OCI-LY3 (cell line): ENCODE measurements around the gene NDST1.

Experiments used
- H2AFZ ChIP-seq: fragments of 200-600, 300-600 bp; shearing (Covaris generic); 2 replicates; pipeline ENCODE4 v1.6.0; 2014; ENCODE audit warnings: antibody characterized with exemption, low read depth, low read length
- H3K27ac ChIP-seq: fragments of 200-600, 300-600 bp; sonication (generic); 2 replicates; pipeline ENCODE4 v1.5.1; 2014; ENCODE audit warnings: mild to moderate bottlenecking, low read length, moderate library complexity, mixed read lengths
- H3K27me3 ChIP-seq: fragments of 200-600, 300-600 bp; sonication (generic); 2 replicates; pipeline ENCODE4 v1.6.1; 2014; ENCODE audit warnings: low read depth, low read length, mixed read lengths
- H3K36me3 ChIP-seq: fragments of 200-600, 300-600 bp; sonication (generic); replicated peaks from 2 replicates; pipeline ENCODE3; 2014; ENCODE audit warnings: low read depth, low read length, mixed read lengths
- H3K4me1 ChIP-seq: fragments of 300-600, 200-600 bp; sonication (generic); 2 replicates; pipeline ENCODE4 v1.6.1; 2014; ENCODE audit warnings: low read length, mixed read lengths
- H3K4me2 ChIP-seq: fragments of 200-600, 300-600 bp; sonication (generic); 2 replicates; pipeline ENCODE4 v1.6.1; 2014; ENCODE audit warnings: low read length, mixed read lengths
- H3K4me3 ChIP-seq: fragments of 300-600, 200-600 bp; sonication (generic); 2 replicates; pipeline ENCODE4 v1.5.1; 2014; ENCODE audit warnings: antibody characterized with exemption, mild to moderate bottlenecking, low read length, moderate library complexity
- H3K79me2 ChIP-seq: fragments of 300-600, 200-600 bp; shearing (Covaris generic); 2 replicates; pipeline ENCODE4 v1.6.1; 2014; ENCODE audit warnings: mild to moderate bottlenecking, low read length, mixed read lengths
- H3K9ac ChIP-seq: fragments of 300-600, 200-600 bp; shearing (Covaris generic); 2 replicates; pipeline ENCODE4 v1.6.0; 2014; ENCODE audit warnings: mild to moderate bottlenecking, low read length, moderate library complexity
- H3K9me3 ChIP-seq: fragments of 200-600, 300-600 bp; shearing (Covaris generic); 2 replicates; pipeline ENCODE4 v1.6.1; 2014; ENCODE audit warnings: low read length, mixed read lengths; ENCODE audit not compliant: insufficient read depth
- H4K20me1 ChIP-seq: fragments of 200-600, 300-600 bp; sonication (generic); 2 replicates; pipeline ENCODE4 v1.6.1; 2016; ENCODE audit warnings: low read length, mixed read lengths; ENCODE audit not compliant: insufficient read depth
- EZH2phosphoT487 ChIP-seq: fragments of 200-600 bp; shearing (Covaris generic); IDR thresholded peaks from 2 replicates; pipeline ENCODE4 v1.6.1; 2018; ENCODE audit warnings: antibody characterized with exemption, mixed run types, low read depth
- TF ChIP-seq, protein P1 (sequence below): fragments of 200-600, 300-600 bp; sonication (generic); IDR thresholded peaks from 2 replicates; pipeline ENCODE4 v1.5.1; 2014; ENCODE audit warnings: antibody characterized with exemption, low read length, low read depth

The NDST1 gene

GRCh38 chr5:150604010-150604409 lies 96.1 kb downstream of the NDST1 start:
- no peak overlapping the region for H2AFZ ChIP-seq
- no peaks in the 10 kb centered on the region for H3K36me3 ChIP-seq
- H3K9me3 ChIP-seq = no peaks in the 10 kb centered on the region
- peaks cover 7% of the 10 kb centered on the region for H3K4me1 ChIP-seq
- no peaks in the 10 kb centered on the region for H3K27me3 ChIP-seq
- H3K27ac ChIP-seq = no peak overlapping the region
- H3K4me3 ChIP-seq = no peak overlapping the region
- no peak overlapping the region for H3K4me2 ChIP-seq
- no peak overlapping the region for H3K9ac ChIP-seq
- H3K79me2 ChIP-seq = no peaks in the 10 kb centered on the region
- H4K20me1 ChIP-seq = no peaks in the 10 kb centered on the region
- no peak for TF ChIP-seq EZH2phosphoT487
- TF ChIP-seq, protein P1, sequence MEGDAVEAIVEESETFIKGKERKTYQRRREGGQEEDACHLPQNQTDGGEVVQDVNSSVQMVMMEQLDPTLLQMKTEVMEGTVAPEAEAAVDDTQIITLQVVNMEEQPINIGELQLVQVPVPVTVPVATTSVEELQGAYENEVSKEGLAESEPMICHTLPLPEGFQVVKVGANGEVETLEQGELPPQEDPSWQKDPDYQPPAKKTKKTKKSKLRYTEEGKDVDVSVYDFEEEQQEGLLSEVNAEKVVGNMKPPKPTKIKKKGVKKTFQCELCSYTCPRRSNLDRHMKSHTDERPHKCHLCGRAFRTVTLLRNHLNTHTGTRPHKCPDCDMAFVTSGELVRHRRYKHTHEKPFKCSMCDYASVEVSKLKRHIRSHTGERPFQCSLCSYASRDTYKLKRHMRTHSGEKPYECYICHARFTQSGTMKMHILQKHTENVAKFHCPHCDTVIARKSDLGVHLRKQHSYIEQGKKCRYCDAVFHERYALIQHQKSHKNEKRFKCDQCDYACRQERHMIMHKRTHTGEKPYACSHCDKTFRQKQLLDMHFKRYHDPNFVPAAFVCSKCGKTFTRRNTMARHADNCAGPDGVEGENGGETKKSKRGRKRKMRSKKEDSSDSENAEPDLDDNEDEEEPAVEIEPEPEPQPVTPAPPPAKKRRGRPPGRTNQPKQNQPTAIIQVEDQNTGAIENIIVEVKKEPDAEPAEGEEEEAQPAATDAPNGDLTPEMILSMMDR = no peak

DNA sequence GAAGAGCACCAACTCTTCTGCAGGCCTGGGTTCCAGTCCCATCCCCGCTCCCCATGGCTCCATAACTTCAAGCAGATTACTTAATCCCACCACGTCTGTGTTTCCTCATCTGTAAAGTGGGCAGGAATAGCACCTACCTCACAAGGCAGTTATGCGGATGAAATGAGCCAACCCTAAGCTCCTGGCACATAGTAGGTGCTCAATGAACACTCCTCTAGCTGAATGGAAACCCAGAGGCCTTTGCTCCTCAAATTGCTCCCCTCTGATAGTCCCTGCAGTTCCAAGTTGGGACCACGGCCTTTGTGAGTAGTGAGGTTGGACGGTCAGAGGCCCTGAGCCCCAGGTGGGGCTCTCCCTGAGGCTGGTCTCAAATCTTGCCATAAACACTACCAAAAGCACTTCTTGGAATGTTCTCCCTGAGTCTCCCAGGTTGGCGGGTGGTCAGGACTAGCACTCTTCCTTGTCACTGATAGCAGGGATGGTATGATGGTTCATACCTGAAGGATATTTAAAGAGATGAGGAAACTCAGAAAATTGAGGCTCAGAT lies 97.0 kb downstream of the NDST1 start:
- Histone ChIP-seq H3K4me1 (peaks cover 5% of the 10 kb centered on the region), H3K9ac (no peak overlapping the region), H3K9me3 (no peaks in the 10 kb centered on the region), H4K20me1 (no peaks in the 10 kb centered on the region), H3K79me2 (no peaks in the 10 kb centered on the region), H3K27me3 (no peaks in the 10 kb centered on the region), H3K36me3 (no peaks in the 10 kb centered on the region), H3K4me2 (no peak overlapping the region), H2AFZ (no peak overlapping the region), H3K4me3 (no peak overlapping the region), H3K27ac (no peak overlapping the region)
- TF ChIP-seq, protein P1 = no peak

DNA sequence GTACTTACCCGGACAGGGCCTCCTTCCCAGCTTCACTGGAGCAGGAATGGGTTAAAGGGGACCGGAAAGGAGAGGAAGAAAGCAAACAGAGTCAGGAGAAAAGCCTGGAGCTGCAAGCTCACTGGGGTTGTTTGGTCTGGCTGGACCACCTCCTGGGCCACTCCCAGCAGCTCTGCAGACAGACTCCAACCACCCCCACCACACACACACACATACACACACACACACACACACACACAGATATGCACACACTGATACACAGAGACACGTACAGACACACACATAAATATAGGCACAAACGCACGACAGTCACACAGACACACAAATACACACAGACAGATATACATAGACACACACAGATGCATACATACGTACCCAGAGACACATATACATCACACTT lies 97.6 kb downstream of the NDST1 start:
- H3K4me2 ChIP-seq = no peak overlapping the region
- no peaks in the 10 kb centered on the region for H4K20me1 ChIP-seq
- TF ChIP-seq EZH2phosphoT487 = no peak
- TF ChIP-seq, protein P1 = no peak
- H3K27me3 ChIP-seq = no peaks in the 10 kb centered on the region
- no peaks in the 10 kb centered on the region for H3K79me2 ChIP-seq
- H3K9ac ChIP-seq = no peak overlapping the region
- no peak overlapping the region for H3K4me3 ChIP-seq
- H2AFZ ChIP-seq = no peak overlapping the region
- no peaks in the 10 kb centered on the region for H3K9me3 ChIP-seq
- H3K36me3 ChIP-seq = no peaks in the 10 kb centered on the region
- no peak overlapping the region for H3K27ac ChIP-seq
- H3K4me1 ChIP-seq = no peaks in the 10 kb centered on the region

- no peak overlapping the region for H3K9ac ChIP-seq
- no peak for TF ChIP-seq EZH2phosphoT487
- TF ChIP-seq, protein P1 = no peak
- H2AFZ ChIP-seq = no peak overlapping the region
- H3K4me1 ChIP-seq = no peaks in the 10 kb centered on the region
- no peaks in the 10 kb centered on the region for H3K79me2 ChIP-seq
- no peaks in the 10 kb centered on the region for H4K20me1 ChIP-seq
- H3K9me3 ChIP-seq = no peaks in the 10 kb centered on the region
- H3K36me3 ChIP-seq = no peaks in the 10 kb centered on the region
- H3K4me2 ChIP-seq = no peak overlapping the region
- H3K27me3 ChIP-seq = no peaks in the 10 kb centered on the region
- no peak overlapping the region for H3K4me3 ChIP-seq
- H3K27ac ChIP-seq = no peak overlapping the region
These were observed 98.5 kb downstream of the NDST1 start for GRCh38 chr5:150606476-150606875.
